ENCODE results near the gene RHOT2. TPM values are rescaled to one million over a fixed set of nuclear protein-coding genes. Genes with fewer than 3 reads are reported as not detected.

The RHOT2 gene
- total and polyA plus RNA-seq, 2 of the 8 experiments (the other 6 are each of a cell fraction or from before 2014, with no cell fraction given) = 149 to 194 TPM

DNA sequence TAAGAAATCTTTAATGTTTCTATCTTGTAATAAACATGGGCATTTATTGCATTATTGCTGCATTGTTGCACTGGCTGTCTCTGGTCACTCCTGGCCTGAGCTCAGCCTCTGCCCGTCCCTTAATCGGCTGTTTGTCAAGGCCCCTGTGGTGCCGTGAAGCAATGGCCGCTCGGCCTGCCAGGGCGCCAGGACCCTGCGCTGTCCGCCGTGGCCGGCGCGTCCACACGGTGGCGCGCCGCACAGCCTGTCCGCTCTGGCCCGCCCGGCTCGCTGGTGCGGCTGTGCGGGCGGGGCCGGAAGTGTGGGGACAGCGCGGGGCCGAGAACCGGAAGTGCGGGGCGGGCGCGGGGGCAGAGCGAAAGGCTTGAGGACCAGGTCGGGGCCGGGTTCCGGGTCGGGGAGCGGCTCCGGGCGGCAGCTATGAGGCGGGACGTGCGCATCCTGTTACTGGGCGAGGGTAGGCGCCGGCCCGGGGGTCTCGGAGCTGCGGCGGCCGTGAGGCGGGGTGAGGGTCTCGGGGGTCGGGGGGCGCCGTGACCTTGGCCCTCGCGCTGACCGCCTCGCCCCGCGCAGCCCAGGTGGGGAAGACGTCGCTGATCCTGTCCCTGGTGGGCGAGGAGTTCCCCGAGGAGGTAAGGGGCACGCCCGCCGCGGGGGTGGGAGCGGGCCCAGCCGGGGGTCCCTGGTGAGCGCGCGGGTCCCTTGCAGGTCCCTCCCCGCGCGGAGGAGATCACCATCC is at the start of gene RHOT2 (continued):
- TF ChIP-seq SIN3A (conservative IDR thresholded peaks at IDR 0.05 in 1 of 2, IDR thresholded peaks at IDR 0.05 in 1 of 2; ENCODE audit: low read depth in 1 of 2, low read length in 2 of 2) = peak; percentile 81 to 91; a peak in 2 of 4 replicates
- no peak for TF ChIP-seq BCL11A (IDR thresholded peaks at IDR 0.05; ENCODE audit: low read depth in 2 of 2, low read length in 2 of 2)
- TF ChIP-seq TCF12 (IDR thresholded peaks at IDR 0.05; ENCODE audit: low read depth, low read length) = 0 out of 2 replicates have a peak, but pooled peaks have one; percentile 26
- TF ChIP-seq, protein P1, sequence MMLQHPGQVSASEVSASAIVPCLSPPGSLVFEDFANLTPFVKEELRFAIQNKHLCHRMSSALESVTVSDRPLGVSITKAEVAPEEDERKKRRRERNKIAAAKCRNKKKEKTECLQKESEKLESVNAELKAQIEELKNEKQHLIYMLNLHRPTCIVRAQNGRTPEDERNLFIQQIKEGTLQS (IDR thresholded peaks at IDR 0.05; ENCODE audit: insufficient read depth, low read depth, low read length) = no peak
- no peak; the same call in 1 of the 2 replicates for TF ChIP-seq SRF (IDR thresholded peaks at IDR 0.05; ENCODE audit: low read depth, low read length)
- no peak for TF ChIP-seq KDM4A (IDR thresholded peaks at IDR 0.05; ENCODE audit: low read depth, low read length, severe bottlenecking)
- TF ChIP-seq SUZ12 (IDR thresholded peaks at IDR 0.05; ENCODE audit: low read length) = no peak
- TF ChIP-seq, protein P2, sequence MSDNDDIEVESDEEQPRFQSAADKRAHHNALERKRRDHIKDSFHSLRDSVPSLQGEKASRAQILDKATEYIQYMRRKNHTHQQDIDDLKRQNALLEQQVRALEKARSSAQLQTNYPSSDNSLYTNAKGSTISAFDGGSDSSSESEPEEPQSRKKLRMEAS (IDR thresholded peaks at IDR 0.05) = peak; percentile 62
- TF ChIP-seq EZH2 (IDR thresholded peaks at IDR 0.05; ENCODE audit: low read depth, low read length, severe bottlenecking) = no peak
- peak; percentile 69; the same call in 1 of the 2 replicates for TF ChIP-seq TAF1 (IDR thresholded peaks at IDR 0.05; ENCODE audit: low read depth, low read length)
- peak; percentile 92 for TF ChIP-seq SP2 (IDR thresholded peaks at IDR 0.05; ENCODE audit: low read length)
- TF ChIP-seq SIX5 (IDR thresholded peaks at IDR 0.05; ENCODE audit: low read depth, low read length) = no peak

Measured in H1 (cell line).